NCI-H1092 (cell line): Measurements from ENCODE around the gene PRKD3.

Experiments used
- DNase-seq: peaks from one replicate; lab custom pipeline; 2025; lab: John Stamatoyannopoulos, UW

PRKD3 gene

DNA sequence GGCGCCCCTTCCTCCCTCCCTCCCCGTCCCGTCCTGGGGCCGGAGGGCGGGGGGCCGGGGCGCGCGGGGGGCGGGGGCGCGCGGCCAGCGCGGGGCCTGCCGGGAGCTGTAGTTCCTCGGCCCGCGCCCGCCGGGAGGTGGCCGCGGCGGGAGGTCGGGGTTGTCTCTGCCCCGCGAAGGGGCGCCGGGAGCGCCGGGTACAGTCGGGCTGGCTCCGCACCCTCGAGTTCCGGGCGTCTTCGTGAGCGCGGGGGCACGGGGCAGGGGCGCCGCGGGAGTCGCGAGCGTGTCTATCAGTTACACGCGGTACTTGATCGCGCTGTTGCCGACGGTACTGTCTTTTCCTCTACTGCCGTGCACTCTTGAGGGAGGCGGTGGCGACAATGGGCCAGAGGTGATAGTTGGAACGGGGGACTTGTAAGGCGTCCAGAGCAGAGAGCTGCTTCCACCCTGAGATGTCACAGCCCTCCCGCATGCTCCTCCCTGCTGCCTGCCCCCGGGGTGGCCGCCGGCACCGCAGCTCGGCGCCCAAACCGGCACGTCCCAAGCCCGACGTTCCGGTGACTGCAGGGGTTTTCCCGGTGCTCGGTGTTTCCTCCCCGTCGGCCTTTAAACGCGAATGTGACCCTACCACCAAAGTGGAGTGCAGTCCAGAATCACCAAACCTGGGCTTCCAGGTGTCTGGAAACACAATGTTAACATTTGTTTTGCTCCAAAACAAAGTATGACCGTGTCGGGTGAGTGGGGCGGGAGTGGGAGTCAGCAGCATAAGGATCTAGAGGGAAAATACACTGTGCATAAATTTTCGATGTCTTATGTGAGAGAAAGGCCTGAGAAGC is at the start of gene PRKD3:
Gene PRKD3, minus strand, starts transcription at position 48 of the 839 bp plus-strand sequence. CDS start 8,309 bp downstream, outside the sequence.
- no peak for DNase-seq

- no peak for DNase-seq
Measured at GRCh38 chr2:37372000-37372399, 47.4 kb upstream of the PRKD3 start.

GRCh38 chr2:37370666-37371065 is 46.0 kb upstream of the PRKD3 start:
- no peak for DNase-seq

DNA sequence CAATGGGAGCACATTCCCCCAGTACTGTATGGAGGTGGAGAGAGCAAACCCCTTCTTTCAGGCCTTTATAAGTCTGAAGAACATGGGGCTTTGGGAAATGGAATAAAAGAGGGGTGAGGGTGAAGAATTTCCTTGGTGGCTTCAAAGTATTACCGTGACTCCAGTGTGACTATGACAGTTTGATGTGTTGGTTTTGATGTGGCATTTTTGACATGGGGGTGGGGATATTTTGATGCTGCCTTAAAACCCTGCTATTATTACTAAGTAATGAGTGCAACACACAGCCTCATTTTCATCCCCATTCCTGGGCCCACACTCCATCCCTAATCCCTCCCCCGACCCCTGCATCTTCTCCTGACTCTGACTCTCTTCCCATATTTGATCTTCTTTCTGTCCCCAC is 43.4 kb upstream of the PRKD3 start:
- DNase-seq: no peak

GRCh38 chr2:37367310-37367709 is 42.7 kb upstream of the PRKD3 start:
- no peak for DNase-seq

DNA sequence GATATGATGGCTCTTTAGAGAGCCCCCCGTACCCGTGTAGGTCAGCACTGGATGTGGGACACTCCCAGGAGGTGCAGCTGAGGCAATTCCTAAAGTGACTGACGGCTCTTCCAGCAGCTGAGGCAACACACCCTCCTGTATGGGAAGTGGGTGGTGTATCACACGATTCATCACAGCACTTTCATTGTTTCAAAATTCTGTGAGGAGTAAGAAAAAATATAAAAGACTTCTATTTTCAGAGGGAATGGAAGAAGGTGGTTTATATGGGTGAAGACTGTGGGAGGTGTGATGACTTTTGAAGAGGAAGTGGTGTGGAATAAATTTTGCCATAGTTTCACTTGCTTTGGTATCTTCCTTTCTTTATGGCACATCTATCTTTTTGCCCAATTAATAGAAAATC is 42.1 kb upstream of the PRKD3 start:
- DNase-seq: no peak

DNA sequence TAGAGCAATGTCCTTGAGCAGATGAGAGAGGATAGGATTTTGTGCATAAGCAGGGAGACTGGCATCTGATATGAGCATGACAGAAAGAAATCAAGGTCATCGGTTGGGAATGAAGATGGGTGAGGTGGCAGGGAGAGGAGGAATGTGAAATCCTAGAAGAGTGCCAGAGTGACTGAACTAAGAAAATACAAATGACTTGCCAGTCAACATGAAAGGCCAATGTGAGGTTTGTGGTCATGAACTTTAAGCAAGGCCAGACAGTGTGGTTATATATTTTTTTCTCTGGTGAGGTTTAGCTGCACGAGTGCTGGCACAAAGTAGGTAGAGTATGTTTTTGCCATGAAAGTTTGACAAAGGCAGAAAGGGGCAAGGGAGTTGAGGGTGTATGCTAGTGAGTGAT is 41.0 kb upstream of the PRKD3 start:
- DNase-seq: no peak

GRCh38 chr2:37364351-37364750 is 39.7 kb upstream of the PRKD3 start:
- DNase-seq: no peak

GRCh38 chr2:37361994-37362698 is 37.5 kb upstream of the PRKD3 start:
- no peak for DNase-seq

DNA sequence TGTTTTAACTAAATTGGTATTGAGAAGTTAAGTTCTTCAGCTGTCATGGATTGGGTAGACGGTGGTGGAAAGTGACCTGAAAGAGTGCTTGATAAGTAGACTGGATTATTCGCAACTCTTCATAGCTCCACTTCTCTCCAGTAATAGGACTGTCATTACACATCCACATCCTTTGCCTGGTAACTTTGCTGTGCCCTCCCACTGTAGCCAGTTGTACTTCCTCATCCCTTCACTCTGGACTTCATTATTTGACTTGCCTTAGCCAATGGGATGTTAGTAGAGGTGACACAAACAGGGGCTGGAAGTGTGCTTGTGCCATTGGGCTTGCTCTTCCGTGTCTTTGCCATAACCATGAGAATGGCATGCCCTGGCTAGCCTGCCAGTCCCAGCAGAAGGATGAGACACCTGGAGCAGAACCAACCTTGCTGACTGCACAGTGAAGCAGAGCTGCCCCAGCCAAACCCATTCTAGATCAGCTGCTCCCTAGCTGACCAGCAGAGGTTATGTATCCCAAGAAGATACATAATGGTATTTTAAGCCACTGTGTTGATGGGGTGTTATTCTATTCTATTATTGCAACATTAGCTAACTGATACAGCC is 36.7 kb upstream of the PRKD3 start:
- no peak for DNase-seq

GRCh38 chr2:37358466-37358865 is 33.8 kb upstream of the PRKD3 start:
- no peak for DNase-seq

- DNase-seq: no peak
Measured at GRCh38 chr2:37357530-37357929, 32.9 kb upstream of the PRKD3 start.

DNA sequence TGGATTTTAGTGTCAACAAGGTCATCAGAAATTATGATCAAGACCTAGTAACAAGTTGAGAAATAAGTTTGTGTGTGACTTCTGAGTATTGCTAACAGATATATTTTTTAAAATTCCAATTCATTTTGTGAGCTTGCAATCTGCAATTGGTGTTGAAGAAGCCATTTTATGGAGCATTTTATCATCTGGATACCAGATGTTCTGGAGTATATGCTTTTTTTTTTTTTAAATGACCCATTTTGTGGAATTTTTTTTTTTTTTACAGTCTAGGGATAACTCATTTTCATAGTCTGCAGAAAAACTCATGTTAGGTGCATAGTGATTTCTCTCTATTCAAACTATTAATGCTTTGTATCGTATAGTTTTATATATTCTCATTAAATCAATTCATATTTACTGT is 32.4 kb upstream of the PRKD3 start:
- DNase-seq: no peak

DNA sequence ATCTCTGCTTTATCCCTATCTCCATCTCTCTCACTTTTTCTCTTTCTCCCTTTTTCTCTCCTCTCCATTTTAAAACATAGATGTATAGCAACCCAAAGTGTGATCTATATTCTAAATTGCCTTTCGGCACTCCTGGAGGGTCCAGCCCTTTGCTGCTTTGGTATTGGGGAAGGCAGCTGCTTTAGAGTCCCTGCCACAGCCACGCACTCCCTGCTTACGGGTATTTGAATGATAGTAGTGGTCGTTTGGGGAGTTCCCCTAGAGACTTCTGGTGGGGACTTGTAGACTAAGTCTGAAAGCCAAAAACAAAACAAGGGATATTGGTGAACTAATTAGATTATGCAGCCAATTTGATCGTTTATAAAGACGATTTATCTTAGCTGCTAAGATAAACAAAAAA is 31.7 kb upstream of the PRKD3 start:
- no peak for DNase-seq

DNA sequence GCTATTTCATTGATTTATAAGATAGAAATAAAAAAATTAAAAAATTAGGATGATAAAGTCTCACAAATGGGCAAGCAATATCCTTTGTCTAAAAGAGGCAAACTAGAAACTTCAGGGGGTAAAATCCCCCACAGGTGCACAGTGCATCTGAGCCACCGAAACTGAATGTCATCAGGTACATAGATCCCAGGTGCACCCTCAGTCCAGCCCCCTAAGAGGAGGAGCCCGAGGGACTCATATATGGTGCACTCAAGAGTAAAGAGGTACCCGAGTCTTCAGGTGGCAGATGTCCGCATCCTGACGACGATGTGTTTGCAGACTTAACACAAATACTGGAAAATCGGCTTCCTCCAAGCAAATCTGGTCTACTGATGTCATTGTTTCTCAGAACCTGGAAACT is 31.1 kb upstream of the PRKD3 start:
- DNase-seq: no peak

DNA sequence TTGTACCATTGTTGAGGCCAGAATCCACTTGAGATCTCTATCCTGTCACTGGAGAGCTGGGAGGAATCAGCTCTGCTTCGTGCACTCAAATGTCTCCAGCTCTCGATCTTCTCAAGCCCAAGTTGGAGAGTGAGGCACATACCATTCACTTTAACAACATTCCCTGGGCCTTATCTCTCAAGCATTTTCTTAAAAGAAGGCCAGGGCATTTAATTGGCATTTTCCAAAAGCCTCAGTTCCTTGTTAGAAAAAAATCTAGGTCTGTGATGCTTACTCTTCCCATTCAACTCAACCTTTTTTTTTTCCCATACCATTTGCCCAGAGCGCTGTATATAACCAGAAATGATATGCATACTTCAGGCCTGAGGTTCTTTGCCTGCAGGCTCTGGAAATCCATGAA is 29.9 kb upstream of the PRKD3 start:
- DNase-seq: no peak

- peak; percentile 75 for DNase-seq
Measured at GRCh38 chr2:37350034-37350433, 25.4 kb upstream of the PRKD3 start.

GRCh38 chr2:37349231-37349860 is 24.7 kb upstream of the PRKD3 start:
- peak; percentile 63 for DNase-seq

DNA sequence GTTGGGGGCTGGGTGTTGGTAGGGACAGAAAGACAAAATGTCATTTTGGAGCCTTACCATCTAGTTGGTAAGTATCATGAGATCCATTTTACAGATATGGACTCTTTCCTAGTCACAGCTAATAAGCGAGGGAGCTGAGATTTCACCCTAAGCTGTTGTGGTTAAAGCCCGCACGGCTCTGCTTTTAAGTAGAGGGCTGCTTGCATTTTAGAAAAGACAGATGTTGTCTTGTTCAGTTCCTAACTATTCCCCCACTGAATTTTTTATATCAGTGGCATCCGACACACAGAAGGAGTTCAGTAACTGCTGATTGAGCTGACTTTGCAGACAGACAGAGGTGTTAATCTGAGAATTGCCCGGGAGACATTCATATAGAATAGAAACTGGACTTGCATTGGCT is 23.5 kb upstream of the PRKD3 start:
- DNase-seq: no peak

- peak; percentile 36 for DNase-seq
Measured at GRCh38 chr2:37344453-37345361, 20.1 kb upstream of the PRKD3 start, which contains the start of gene QPCT. TSS of gene QPCT (plus strand) at chr2:37344630. CDS start at chr2:37344732, 102 bp downstream.
